ENCODE results near the gene KDM3A.

KDM3A gene, protein sequence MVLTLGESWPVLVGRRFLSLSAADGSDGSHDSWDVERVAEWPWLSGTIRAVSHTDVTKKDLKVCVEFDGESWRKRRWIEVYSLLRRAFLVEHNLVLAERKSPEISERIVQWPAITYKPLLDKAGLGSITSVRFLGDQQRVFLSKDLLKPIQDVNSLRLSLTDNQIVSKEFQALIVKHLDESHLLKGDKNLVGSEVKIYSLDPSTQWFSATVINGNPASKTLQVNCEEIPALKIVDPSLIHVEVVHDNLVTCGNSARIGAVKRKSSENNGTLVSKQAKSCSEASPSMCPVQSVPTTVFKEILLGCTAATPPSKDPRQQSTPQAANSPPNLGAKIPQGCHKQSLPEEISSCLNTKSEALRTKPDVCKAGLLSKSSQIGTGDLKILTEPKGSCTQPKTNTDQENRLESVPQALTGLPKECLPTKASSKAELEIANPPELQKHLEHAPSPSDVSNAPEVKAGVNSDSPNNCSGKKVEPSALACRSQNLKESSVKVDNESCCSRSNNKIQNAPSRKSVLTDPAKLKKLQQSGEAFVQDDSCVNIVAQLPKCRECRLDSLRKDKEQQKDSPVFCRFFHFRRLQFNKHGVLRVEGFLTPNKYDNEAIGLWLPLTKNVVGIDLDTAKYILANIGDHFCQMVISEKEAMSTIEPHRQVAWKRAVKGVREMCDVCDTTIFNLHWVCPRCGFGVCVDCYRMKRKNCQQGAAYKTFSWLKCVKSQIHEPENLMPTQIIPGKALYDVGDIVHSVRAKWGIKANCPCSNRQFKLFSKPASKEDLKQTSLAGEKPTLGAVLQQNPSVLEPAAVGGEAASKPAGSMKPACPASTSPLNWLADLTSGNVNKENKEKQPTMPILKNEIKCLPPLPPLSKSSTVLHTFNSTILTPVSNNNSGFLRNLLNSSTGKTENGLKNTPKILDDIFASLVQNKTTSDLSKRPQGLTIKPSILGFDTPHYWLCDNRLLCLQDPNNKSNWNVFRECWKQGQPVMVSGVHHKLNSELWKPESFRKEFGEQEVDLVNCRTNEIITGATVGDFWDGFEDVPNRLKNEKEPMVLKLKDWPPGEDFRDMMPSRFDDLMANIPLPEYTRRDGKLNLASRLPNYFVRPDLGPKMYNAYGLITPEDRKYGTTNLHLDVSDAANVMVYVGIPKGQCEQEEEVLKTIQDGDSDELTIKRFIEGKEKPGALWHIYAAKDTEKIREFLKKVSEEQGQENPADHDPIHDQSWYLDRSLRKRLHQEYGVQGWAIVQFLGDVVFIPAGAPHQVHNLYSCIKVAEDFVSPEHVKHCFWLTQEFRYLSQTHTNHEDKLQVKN (N-terminal part only)

DNA sequence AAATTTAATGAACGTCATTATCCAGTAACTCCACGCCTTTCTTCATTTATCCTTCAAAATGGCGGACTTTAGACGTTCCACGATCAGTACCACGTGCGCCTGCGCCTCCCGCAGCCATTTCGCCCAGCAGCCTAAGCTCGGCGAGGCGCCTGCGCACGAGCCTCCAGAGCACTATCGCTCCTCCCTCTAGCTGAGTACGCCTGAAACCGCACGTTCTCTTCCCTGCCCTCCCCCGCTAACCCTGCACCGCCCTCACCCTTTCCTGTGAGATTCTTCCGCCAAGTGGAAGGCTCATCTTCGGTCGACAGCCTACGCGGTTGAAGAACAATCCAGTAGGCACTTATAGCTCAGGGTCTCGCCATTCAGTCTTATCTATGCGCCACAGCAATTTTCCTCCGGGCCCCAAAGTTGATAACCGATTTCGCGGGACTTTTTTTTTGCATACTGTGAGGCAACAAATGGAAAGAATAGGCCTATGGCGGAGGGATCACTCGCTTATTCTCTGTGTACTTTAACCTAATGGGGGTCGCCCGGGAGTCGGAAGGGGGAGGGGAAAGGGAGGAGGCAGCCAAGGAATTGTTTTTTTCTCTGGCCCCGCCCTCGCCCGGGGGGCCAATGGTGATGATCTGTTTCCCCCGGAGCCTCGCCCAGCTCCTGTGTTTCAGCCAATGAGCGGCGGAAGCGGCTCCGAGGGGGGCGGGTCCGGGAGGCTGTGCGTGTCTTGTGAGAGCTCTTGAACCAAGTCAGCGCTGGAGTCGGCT lies at the start of gene KDM3A:
Gene KDM3A, plus strand, starts transcription at position 741 of the 761 bp plus-strand sequence. CDS start 677 bp downstream, outside the sequence.
- peak; percentile 99 for DNase-seq (ENCODE audit: low spot score)

DNA sequence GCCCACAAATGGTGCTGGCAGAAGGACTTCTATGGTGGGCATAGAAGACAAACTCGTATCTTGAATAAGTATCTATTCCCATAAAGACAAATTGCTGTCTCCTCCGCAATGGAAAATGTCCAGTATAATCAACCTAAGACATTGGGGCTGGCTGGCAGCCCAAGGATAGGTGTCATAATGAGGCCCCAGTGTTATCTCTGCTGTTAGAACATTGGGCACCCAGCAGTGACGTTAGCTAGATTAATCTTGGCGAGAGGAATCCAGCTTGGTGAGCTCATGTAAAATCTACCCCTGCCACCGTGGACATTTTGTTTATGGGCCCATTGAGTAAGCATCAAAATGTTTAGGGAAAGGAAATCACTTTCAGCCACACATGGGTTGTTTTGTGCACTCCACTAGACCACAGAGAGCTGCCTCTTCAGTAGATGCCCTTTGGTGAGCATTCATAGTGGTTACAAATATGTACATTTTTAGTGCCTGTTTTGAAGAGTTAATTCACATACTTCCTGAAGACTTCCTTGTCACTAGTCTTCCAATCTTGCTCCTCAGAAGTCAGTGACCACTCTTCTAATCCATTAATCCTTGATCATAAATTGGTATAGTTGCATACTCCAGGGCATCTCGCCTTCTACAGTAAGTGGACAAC lies 48.2 kb upstream of the KDM3A start:
- DNase-seq (ENCODE audit: low spot score) = no peak

DNA sequence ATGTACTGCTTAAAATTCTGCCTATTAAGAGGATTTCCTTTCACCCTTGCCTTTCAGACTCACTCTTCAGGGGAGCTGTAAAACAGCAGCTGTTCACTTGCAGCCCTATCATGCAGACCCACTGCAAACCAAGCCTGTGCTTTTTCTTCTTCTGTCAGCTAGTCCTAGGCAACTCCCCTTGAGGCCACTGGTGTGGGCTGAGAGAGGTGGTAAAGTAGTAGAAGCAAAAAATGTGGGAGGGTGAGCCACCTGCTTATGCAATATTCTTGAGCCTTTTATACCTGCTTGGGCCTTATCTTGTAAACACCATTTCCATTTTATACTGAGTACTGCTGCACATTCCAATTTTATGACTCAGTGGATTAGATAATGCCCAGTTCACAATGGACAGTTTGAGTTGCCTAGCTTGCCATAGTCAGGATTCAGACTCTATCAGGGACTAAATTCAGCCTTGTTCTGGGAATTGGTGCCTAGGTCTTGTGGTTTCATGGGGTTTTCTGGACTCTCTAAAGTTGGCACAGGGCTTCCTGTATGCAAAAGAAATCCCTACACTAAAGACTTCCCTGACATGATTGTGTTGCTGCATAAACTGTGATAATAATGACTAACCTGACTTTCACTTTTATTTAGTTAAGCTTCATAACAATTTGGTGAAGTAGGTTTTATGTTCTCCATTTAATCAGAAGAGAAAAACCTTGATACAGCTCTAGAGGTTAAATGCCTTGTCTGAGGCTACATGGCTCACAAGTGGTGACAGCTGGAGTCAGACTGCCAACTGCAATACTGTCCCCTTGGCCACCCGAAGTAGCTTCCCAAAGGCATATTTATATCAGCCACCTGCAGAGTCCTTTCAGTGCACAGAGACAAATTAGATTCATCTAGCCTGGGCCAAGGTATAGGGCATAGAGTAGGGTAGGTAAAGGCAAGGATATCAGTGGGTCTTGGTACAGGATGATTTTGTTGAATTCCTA lies 47.4 kb upstream of the KDM3A start:
- no peak for DNase-seq (ENCODE audit: low spot score)

- DNase-seq (ENCODE audit: low spot score) = peak; percentile 38
These were observed 44.8 kb upstream of the KDM3A start for GRCh38 chr2:86396291-86396785.

GRCh38 chr2:86397986-86398385 lies 43.2 kb upstream of the KDM3A start:
- no peak for DNase-seq (ENCODE audit: low spot score)

GRCh38 chr2:86398500-86399474 lies 42.4 kb upstream of the KDM3A start:
- no peak for DNase-seq (ENCODE audit: low spot score)

GRCh38 chr2:86400321-86400720 lies 40.9 kb upstream of the KDM3A start:
- DNase-seq (ENCODE audit: low spot score) = no peak

GRCh38 chr2:86410581-86410980 lies 30.6 kb upstream of the KDM3A start:
- DNase-seq (ENCODE audit: low spot score) = no peak

DNA sequence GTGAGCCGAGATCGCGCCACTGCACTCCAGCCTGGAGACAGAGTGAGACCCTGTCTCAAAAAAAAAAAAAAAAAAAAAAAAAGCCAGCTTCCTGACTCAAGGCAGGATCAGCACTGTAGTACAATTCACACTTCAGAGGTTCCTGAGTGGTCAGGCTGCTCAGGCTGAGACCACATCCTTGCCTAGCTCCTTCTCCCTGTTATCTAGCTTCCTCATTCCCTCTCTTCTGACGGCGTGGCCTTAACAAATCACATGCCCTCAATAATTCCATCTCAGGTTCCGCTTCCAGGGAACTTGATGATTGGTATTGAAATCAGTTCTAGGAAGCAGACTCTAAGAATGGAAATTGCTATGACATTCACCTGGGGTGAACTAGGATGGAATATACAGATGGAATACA lies 29.8 kb upstream of the KDM3A start:
- no peak for DNase-seq (ENCODE audit: low spot score)

DNA sequence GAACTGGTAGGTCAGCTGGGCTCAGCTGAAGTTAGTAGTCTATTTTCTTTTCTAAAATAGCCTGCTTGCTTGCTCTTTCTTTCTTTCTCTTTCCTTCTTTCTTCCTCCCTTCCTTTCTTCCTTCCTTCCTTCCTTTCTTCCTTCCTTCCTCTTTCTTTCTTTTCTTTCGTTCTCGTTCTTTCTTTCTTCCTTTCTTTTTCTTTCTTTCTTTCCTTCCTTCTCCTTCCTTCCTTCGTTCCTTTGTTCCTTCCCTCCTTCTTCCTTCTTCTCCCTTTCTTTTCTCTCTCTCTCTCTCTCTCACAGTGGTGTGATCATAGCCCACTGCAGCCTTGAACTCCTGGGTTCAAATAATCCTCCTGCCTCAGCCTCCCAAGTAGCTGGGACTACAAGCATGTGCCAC lies 29.2 kb upstream of the KDM3A start:
- DNase-seq (ENCODE audit: low spot score) = no peak

DNA sequence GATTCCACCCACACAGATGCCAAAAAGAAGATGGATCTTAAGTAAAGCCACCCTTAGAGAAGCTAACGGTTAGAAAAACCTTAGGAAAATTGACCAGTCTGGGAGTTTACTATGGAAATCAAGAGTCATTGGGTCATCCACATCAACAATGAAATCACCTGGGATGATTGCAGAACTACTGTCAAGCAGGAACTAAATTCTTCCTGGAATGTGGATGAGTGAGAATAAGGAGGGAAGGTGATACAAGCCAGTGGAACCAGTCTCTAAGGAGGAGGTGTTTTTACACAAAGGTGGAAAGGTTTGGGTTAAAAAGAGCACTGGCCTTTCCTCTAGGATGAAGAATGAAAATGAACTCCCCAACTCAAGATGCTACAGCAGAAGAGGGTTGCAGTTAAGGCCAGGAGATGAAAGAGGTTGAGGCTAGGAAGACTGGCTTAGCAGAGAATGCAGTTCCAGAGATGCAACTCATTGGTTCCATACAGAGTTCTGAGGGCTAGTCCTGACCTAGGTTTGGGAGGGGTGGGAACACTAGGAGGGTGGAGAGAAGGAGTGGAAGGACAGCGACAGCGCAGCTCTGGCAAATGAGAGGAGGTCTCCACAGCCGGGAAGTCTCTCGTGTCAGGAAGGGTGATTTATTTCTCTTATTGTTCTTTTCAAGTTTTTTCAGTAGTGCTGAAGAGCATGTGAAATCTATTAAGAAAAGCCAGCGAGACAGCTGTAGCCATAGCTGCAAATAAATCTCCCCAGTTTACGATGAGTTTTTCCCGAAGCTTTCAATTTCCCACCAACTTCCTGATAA lies 27.7 kb upstream of the KDM3A start:
- DNase-seq (ENCODE audit: low spot score) = no peak

DNA sequence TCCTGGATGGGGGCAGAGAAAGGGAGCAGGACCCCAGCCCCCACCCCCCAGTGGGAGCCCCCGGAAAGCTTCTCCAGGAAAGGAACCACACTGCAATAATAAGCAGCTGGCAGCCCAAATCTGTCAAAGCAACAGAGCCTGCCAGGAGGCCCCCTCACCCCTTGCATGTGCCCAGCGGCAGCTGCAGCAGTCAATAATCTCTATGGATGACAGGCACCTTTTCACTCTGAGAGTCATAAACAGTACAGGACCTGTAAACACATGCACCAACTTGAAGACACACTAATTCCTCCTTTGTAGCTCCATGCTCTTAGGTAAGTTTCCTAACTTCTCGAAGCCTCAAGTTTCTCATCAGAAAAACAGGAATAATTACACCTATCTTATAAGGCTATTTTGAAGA lies 26.2 kb upstream of the KDM3A start:
- DNase-seq (ENCODE audit: low spot score) = no peak

DNA sequence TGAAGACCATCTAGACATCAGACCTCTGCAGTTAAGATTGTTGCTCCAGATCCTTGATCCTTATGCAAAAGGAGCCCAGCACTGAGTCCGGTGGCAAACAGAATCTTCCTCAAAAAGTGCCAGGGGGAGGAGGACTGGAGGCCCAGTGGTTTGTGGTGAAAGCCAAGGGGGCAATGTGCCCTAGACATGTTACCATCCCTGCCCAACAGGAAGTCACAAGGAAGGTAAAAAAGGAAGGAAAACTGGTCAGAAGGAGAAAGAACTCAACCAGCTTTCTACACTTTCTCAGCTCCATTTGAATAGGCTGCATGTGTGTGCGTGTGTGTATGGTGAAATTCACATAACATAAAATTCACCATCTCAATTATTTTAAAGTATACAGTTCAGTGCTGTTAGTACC lies 25.0 kb upstream of the KDM3A start:
- no peak for DNase-seq (ENCODE audit: low spot score)

- DNase-seq (ENCODE audit: low spot score) = no peak
These were observed 23.2 kb upstream of the KDM3A start for GRCh38 chr2:86417961-86418360.

- DNase-seq (ENCODE audit: low spot score) = no peak
These were observed 20.3 kb upstream of the KDM3A start for GRCh38 chr2:86420913-86421312.

DNA sequence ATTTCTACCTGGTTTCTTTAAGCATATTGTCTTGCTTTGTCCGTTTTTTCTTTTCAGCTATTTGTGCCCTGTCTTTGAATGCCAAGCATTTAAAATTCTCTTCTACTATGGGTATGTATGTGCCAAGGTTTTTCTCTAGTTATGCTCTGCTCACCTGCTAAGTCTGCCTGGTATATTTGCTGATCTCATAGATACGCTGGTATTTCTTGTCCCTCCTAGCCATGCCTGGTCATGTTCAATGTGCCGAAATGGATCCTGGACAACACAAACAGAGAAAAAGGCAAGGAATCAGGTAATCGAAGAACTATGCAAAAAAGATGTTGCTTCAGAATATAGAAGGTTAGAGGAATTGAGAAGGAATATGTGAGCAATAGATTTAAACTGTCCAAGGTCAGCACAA lies 14.9 kb upstream of the KDM3A start:
- DNase-seq (ENCODE audit: low spot score) = no peak

DNA sequence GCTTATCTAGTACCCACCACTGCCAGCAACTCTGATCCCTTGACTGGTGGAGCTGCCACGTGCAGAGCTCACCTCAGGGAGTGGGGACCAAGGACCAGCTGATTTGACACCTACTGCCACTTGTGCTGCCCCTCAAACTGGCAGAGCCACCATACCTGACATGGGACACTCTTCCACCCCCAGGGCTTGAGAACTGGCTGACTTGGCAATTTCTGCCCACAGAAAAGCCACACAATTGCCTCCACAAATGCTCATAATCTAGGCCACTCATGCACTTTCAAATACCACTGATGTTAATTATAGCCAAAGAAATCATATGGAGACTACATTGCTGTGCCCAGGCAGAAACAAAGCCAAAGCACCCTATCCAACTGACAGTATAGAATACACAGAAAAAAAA lies 11.8 kb upstream of the KDM3A start:
- no peak for DNase-seq (ENCODE audit: low spot score)

DNA sequence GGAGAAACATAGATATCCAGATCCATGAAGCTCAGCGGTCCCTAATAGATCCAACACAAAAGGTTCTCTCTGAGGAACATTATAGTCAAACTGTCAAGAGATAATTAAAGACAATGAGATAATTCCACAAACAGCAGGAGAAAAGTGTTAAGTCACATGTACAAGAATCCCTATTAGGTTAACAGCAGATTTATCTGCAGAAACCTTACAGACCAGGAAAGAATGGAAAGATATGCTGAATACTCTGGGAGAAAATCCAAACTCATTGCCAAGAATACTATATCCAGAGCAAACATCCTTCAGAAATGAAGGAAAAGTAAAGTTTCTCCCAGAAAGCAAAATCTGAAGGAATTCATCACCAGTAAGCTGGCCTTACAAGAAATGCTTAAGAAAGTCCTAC lies 10.8 kb upstream of the KDM3A start:
- DNase-seq (ENCODE audit: low spot score) = no peak

All from cerebellar cortex (tissue), 1 donor.